ENCODE results near the gene MIPOL1. TPM values are rescaled to one million over a fixed set of nuclear protein-coding genes. Genes with fewer than 3 reads are reported as not detected.

The MIPOL1 gene
- total and polyA plus RNA-seq, 9 donors = 5.0 to 29.5 (median 20.5) TPM

DNA sequence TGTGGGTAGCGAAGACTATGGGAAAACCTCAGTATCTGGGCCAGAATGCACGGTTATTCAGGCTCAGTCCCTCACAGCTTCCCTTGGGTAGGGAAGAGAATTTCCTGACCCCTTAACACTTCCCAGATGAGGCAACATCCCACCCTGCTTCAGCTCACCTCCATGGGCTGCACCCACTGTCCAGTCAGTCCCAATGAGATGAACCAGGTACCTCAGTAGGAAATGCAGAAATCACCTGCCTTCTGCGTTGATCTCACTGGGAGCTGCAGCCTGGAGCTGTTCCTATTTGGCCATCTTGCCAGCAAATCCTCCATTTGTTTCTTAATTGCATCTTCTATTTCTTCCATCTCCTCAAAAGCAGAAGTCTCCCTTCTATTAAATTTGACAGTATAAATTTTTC is 292.9 kb downstream of the MIPOL1 start:
- H3K27ac ChIP-seq = no peak overlapping the region
- H3K27me3 ChIP-seq = no peaks in the 10 kb centered on the region
- H3K36me3 ChIP-seq = no peaks in the 10 kb centered on the region
- WGBS, 3 donors = 92 to 99% (median 96%) methylated on average over 3 of the region's 3 CpGs
- no peak for DNase-seq
- intact Hi-C loops (cut with DNase I) = no loop called here
- H3K9me3 ChIP-seq = no peaks in the 10 kb centered on the region
- H3K4me1 ChIP-seq (ENCODE audit: insufficient read depth) = no peaks in the 10 kb centered on the region
- no peak overlapping the region for H3K4me3 ChIP-seq
- no peak for TF ChIP-seq EP300 (IDR thresholded peaks at IDR 0.05)
- no peak for TF ChIP-seq POLR2A (IDR thresholded peaks at IDR 0.05)
- TF ChIP-seq, protein P1, sequence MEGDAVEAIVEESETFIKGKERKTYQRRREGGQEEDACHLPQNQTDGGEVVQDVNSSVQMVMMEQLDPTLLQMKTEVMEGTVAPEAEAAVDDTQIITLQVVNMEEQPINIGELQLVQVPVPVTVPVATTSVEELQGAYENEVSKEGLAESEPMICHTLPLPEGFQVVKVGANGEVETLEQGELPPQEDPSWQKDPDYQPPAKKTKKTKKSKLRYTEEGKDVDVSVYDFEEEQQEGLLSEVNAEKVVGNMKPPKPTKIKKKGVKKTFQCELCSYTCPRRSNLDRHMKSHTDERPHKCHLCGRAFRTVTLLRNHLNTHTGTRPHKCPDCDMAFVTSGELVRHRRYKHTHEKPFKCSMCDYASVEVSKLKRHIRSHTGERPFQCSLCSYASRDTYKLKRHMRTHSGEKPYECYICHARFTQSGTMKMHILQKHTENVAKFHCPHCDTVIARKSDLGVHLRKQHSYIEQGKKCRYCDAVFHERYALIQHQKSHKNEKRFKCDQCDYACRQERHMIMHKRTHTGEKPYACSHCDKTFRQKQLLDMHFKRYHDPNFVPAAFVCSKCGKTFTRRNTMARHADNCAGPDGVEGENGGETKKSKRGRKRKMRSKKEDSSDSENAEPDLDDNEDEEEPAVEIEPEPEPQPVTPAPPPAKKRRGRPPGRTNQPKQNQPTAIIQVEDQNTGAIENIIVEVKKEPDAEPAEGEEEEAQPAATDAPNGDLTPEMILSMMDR (IDR thresholded peaks at IDR 0.05) = no peak

DNA sequence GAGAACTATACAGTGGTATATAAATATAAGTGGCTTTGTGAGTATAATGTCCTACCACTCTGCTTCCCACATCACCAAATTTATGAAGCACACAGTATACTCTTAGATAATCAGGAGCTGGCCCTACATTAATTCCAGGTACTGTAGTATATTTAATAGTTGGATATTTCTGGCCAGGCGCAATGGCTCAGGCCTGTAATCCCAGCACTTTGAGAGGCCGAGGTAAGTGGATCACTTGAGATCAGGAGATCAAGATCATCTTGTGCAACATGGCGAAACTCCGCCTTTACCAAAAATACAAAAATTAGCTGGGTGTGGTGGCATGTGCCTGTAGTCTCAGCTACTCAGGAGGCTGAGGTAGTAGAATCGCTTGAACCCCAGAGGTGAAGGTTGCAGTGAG is 293.3 kb downstream of the MIPOL1 start:
- WGBS, 3 donors = 96 to 97% (median 97%) methylated on average over 5 of the region's 5 CpGs
- H3K27ac ChIP-seq = no peak overlapping the region
- intact Hi-C loops (cut with DNase I) = no loop called here
- H3K9me3 ChIP-seq = no peaks in the 10 kb centered on the region
- no peaks in the 10 kb centered on the region for H3K36me3 ChIP-seq
- TF ChIP-seq EP300 (IDR thresholded peaks at IDR 0.05) = no peak
- no peak for TF ChIP-seq POLR2A (IDR thresholded peaks at IDR 0.05)
- TF ChIP-seq, protein P1 (IDR thresholded peaks at IDR 0.05) = no peak
- no peak for DNase-seq
- no peak overlapping the region for H3K4me3 ChIP-seq
- no peaks in the 10 kb centered on the region for H3K27me3 ChIP-seq
- H3K4me1 ChIP-seq (ENCODE audit: insufficient read depth) = no peaks in the 10 kb centered on the region

DNA sequence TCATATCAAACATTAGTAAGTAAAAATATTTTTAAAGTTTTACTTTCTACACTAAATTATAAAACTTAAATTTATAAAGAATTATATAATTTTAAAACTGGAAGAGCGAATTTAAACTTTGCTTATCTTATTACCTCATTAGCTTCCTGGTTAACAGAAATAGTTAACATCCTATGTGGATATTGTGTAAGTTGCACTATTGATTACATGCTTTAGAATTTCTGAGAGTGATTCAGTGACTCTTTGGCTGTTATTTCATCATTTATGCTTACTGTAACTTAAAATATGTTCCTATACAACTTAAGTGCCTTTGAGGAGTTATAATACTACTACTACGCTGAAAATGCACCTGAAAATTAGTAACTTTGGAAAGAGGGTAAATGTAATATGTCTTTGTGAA is 295.9 kb downstream of the MIPOL1 start:
- Histone ChIP-seq H3K27me3 (no peaks in the 10 kb centered on the region), H3K27ac (no peak overlapping the region), H3K36me3 (no peaks in the 10 kb centered on the region), H3K4me1 (ENCODE audit: insufficient read depth) (no peaks in the 10 kb centered on the region), H3K9me3 (no peaks in the 10 kb centered on the region), H3K4me3 (no peak overlapping the region)
- DNase-seq = no peak
- 93 to 98% (median 94%) methylated on average over 2 of the region's 2 CpGs for WGBS, 3 donors
- TF ChIP-seq POLR2A (IDR thresholded peaks at IDR 0.05) (no peak), EP300 (IDR thresholded peaks at IDR 0.05) (no peak)
- TF ChIP-seq, protein P1 (IDR thresholded peaks at IDR 0.05) = no peak
- intact Hi-C loops (cut with DNase I) = no loop called here

DNA sequence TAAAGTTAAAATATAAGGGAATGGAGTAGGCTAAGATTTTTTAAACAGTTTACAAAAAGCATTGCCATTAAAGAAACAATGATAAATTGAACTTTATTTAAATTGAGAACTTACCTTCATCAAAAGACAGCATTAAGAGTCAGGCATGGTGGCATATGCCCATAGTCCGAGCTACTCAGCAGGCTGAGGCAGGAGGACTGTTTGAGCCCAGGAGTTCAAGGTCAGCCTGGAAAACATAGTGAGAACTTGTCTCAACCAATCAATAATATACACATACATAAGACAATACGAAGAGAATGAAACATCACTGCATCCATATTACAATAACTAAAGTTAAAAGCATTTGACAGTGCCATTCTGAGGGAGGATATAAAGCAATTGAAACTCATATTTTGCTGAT is 299.7 kb downstream of the MIPOL1 start:
- WGBS, 3 donors = 91 to 94% (median 91%) methylated on average over 2 of the region's 2 CpGs
- Histone ChIP-seq H3K4me1 (ENCODE audit: insufficient read depth) (no peaks in the 10 kb centered on the region), H3K9me3 (no peaks in the 10 kb centered on the region), H3K36me3 (no peaks in the 10 kb centered on the region), H3K27ac (no peak overlapping the region), H3K4me3 (no peak overlapping the region), H3K27me3 (no peaks in the 10 kb centered on the region)
- DNase-seq = no peak
- TF ChIP-seq, protein P1 (IDR thresholded peaks at IDR 0.05) = no peak
- TF ChIP-seq EP300 (IDR thresholded peaks at IDR 0.05) (no peak), POLR2A (IDR thresholded peaks at IDR 0.05) (no peak)
- intact Hi-C loops (cut with DNase I) = no loop called here

DNA sequence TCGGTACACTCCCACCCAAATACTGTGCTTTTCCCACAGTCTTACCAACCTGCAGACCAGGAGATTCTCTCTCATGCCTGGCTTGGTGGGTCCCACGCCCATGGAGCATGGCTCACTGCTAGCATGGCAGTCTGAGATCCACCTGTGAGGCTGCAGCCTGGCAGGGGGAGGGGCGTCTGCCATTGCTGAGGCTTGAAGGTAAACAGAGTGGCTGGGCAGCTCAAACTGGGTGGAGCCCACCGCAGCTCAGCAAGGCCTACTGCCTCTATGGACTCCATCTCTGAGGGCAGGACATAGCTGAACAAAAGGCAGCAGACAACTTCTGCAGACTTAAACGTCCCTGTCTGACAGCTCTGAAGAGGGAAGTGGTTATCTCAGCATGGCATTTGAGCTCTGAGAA is 304.1 kb downstream of the MIPOL1 start:
- H3K9me3 ChIP-seq = no peaks in the 10 kb centered on the region
- H3K27me3 ChIP-seq = no peaks in the 10 kb centered on the region
- H3K4me1 ChIP-seq (ENCODE audit: insufficient read depth) = no peaks in the 10 kb centered on the region
- TF ChIP-seq, protein P1 (IDR thresholded peaks at IDR 0.05) = no peak
- no peak for TF ChIP-seq EP300 (IDR thresholded peaks at IDR 0.05)
- TF ChIP-seq POLR2A (IDR thresholded peaks at IDR 0.05) = no peak
- H3K36me3 ChIP-seq = no peaks in the 10 kb centered on the region
- no peak overlapping the region for H3K27ac ChIP-seq
- no peak overlapping the region for H3K4me3 ChIP-seq
- WGBS, 3 donors = 89 to 94% (median 91%) methylated on average over 5 of the region's 5 CpGs
- intact Hi-C loops (cut with DNase I) = no loop called here
- DNase-seq = no peak

All from ovary (tissue), 9 donors.